ENCODE measurements around the gene TRABD. TPM values are rescaled to one million over a fixed set of nuclear protein-coding genes. Genes with fewer than 3 reads are reported as not detected.

TRABD gene
- total RNA-seq, 1 donor from 2014 or later: 35.7 TPM

DNA sequence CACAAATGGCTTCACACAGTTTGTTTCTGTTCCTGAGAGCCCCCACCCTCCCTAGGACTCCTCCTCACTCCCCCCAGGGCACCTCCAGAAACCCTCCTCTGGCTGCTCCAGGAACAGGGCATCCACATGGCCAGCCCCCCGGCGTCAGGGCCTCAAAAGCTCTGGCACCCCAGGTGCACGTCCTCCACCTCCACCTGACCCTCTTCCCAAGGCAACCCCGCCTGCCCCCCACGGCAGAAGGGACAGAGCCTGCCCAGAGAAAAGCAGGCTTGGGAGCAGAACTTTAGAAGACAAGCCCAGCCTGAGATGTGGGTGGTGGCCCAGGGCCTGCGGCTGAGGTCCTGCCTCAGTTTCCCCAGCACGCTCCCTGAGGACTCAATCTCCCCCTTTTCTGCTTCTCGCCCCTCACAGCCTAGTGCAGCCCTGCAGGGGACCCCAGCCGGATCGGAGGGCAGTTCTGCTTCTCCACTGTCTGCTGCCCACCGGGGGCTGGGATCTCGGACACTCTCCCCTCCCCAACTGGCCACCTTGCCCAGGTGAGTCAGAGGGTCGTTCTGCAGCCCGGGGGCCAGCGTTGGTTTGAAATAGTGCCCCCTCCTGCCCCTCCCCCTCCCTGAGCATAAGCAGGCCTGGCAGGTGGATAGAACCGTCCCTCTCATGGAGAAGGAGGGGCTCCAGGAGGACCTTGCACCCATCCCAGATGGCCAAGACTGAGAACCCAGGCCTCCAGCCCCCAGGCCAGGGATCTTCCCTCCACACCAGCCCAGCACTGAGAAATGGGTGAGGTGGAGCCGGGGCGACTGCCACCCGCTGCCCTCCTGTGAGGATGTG lies 2.4 kb upstream of the TRABD start:
- Histone ChIP-seq H3K79me2 (ENCODE audit: insufficient read depth, low read length) (peaks cover 16% of the 10 kb centered on the region), H3K4me2 (ENCODE audit: low read length) (no peak overlapping the region), H3K27me3 (ENCODE audit: insufficient read depth, low read length) (no peaks in the 10 kb centered on the region), H4K20me1 (ENCODE audit: insufficient read depth, low read length) (peaks cover 4% of the 10 kb centered on the region), H3K36me3 (ENCODE audit: insufficient read depth, low read length) (no peaks in the 10 kb centered on the region), H3K9ac (ENCODE audit: low read length) (no peak overlapping the region), H3K27ac (ENCODE audit: low read depth, low read length) (no peak overlapping the region), H3K9me3 (ENCODE audit: insufficient read depth, low read depth, low read length) (no peaks in the 10 kb centered on the region), H2AFZ (ENCODE audit: low read depth, low read length) (no peak overlapping the region), H3K4me1 (ENCODE audit: insufficient read depth, low read length) (peaks cover 14% of the 10 kb centered on the region), H3K4me3 (ENCODE audit: insufficient read depth, low read depth, low read length) (no peak overlapping the region)
- Mint-ChIP-seq H3K36me3 (ENCODE audit: low read depth, unreplicated experiment) (no peaks in the 10 kb centered on the region), H3K27me3 (ENCODE audit: low read depth, unreplicated experiment) (no peaks in the 10 kb centered on the region), H3K9me3 (ENCODE audit: unreplicated experiment) (no peaks in the 10 kb centered on the region), H3K4me3 (ENCODE audit: unreplicated experiment) (no peak overlapping the region), H3K4me1 (ENCODE audit: low read depth, unreplicated experiment) (no peaks in the 10 kb centered on the region), H3K27ac (ENCODE audit: unreplicated experiment) (no peak overlapping the region)
- DNase-seq (ENCODE audit: low read depth): no peak
- FAIRE-seq: no peak
- TF ChIP-seq EZH2 (IDR thresholded peaks at IDR 0.05; ENCODE audit: insufficient read depth, low read length): no peak
- TF ChIP-seq, protein P1, sequence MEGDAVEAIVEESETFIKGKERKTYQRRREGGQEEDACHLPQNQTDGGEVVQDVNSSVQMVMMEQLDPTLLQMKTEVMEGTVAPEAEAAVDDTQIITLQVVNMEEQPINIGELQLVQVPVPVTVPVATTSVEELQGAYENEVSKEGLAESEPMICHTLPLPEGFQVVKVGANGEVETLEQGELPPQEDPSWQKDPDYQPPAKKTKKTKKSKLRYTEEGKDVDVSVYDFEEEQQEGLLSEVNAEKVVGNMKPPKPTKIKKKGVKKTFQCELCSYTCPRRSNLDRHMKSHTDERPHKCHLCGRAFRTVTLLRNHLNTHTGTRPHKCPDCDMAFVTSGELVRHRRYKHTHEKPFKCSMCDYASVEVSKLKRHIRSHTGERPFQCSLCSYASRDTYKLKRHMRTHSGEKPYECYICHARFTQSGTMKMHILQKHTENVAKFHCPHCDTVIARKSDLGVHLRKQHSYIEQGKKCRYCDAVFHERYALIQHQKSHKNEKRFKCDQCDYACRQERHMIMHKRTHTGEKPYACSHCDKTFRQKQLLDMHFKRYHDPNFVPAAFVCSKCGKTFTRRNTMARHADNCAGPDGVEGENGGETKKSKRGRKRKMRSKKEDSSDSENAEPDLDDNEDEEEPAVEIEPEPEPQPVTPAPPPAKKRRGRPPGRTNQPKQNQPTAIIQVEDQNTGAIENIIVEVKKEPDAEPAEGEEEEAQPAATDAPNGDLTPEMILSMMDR (IDR thresholded peaks at IDR 0.05; ENCODE audit: insufficient read depth, low read depth, low read length): no peak

DNA sequence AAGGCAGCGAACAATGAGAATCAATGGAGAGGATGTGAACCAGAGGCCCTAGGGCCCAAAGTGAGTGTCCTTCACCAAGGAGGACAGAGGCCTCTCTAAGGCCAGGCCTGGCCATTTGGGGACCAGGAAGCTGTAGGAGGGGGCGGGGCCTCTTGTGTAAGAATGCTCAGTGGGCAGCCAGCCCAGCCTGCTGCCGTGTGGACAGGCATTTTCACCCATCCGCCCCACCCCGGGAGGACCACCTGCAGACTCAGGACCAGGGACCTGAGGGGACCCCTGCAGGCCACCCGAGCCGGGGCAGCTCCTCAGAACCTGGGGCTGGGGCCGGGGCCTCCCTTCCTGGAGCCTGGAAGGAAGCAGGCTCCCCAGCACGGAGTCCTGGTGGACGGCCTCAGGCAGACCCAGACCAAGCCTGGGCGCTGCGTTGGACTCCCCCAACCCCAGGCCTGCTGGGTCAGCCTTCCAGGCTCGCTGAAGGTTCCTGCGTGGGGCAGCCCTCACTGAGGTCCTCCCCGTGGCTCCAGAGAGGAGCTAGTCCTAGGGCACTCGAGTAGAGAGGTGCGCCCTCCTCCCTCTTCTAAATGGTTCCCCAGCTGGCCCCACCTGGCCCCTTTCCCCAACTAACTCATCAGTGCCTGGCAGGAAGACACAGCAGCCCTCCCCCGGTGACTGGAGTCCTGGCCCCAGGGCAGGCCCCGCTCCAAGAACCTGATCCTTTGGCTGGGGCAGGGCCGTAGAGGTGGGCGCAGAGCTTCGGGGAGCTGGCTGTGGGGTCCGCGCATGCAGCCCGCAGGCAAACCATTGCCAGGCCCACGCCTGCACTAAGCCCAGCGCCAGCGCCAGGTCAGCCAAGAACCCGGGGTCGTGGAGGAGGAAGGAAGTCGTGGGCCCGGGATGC lies 1.5 kb upstream of the TRABD start:
- no peak overlapping the region for H3K27ac Mint-ChIP-seq (ENCODE audit: unreplicated experiment)
- H3K9ac ChIP-seq (ENCODE audit: low read length): no peak overlapping the region

More for the DNA sequence above, 1.5 kb upstream of the TRABD start:
- Histone ChIP-seq H4K20me1 (ENCODE audit: insufficient read depth, low read length) (peaks cover 13% of the 10 kb centered on the region), H2AFZ (ENCODE audit: low read depth, low read length) (peak overlapping the region; percentile 97), H3K9me3 (ENCODE audit: insufficient read depth, low read depth, low read length) (no peaks in the 10 kb centered on the region), H3K4me2 (ENCODE audit: low read length) (no peak overlapping the region), H3K27me3 (ENCODE audit: insufficient read depth, low read length) (no peaks in the 10 kb centered on the region), H3K36me3 (ENCODE audit: insufficient read depth, low read length) (no peaks in the 10 kb centered on the region), H3K4me1 (ENCODE audit: insufficient read depth, low read length) (peaks cover 14% of the 10 kb centered on the region), H3K4me3 (ENCODE audit: insufficient read depth, low read depth, low read length) (no peak overlapping the region), H3K27ac (ENCODE audit: low read depth, low read length) (no peak overlapping the region), H3K79me2 (ENCODE audit: insufficient read depth, low read length) (peaks cover 25% of the 10 kb centered on the region)
- H3K4me1 Mint-ChIP-seq (ENCODE audit: low read depth, unreplicated experiment): no peaks in the 10 kb centered on the region
- no peaks in the 10 kb centered on the region for H3K9me3 Mint-ChIP-seq (ENCODE audit: unreplicated experiment)
- H3K27me3 Mint-ChIP-seq (ENCODE audit: low read depth, unreplicated experiment): no peaks in the 10 kb centered on the region
- FAIRE-seq: no peak
- TF ChIP-seq EZH2 (IDR thresholded peaks at IDR 0.05; ENCODE audit: insufficient read depth, low read length): no peak
- TF ChIP-seq, protein P1 (IDR thresholded peaks at IDR 0.05; ENCODE audit: insufficient read depth, low read depth, low read length): no peak
- DNase-seq (ENCODE audit: low read depth): peak; percentile 32
- no peak overlapping the region for H3K4me3 Mint-ChIP-seq (ENCODE audit: unreplicated experiment)
- no peaks in the 10 kb centered on the region for H3K36me3 Mint-ChIP-seq (ENCODE audit: low read depth, unreplicated experiment)
